T-helper 9 cell (primary cell): Measurements from ENCODE around the gene RPRD1B.

ENCODE experiments used
- DNase-seq: peaks from one replicate; pipeline ENCODE4 v3.0.0-alpha.2; 2020

RPRD1B gene

DNA sequence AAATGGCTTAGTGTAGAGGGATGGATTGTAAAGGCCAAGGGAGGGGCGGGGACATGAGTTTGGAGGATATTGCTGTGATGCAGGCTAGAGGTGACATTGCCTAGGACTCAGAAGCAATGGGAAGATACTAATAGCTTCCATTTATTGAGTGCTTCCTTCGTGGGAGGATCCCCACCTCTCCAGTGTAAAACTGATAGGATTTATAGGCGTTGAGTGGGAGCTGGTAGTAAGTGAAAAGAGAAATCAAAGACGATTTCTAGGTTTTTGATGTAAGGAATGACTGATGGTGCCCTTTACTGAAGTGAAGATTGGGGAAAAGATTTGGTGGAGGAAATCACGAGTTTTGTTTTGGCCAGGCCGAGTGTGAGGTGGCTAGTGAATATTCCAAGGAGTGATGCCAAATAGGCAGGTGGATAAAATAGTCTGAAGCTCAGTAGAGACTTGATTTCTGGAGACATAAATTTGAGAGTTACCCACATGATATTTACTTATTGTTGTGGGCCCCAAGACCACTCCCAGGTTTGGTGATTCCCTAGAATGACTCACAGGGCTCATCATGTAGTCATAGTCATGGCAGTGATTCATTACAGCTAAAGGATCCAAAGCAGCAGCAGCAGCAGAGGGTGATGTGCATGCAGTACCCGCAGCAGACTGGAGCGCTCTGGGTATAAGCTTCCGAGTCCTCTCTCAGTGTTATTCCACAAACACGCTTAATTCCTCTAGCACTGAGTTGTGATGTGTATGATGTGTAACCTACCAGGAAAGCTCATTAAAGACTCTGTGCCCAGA is 10.2 kb downstream of the RPRD1B start:
- DNase-seq = no peak

DNA sequence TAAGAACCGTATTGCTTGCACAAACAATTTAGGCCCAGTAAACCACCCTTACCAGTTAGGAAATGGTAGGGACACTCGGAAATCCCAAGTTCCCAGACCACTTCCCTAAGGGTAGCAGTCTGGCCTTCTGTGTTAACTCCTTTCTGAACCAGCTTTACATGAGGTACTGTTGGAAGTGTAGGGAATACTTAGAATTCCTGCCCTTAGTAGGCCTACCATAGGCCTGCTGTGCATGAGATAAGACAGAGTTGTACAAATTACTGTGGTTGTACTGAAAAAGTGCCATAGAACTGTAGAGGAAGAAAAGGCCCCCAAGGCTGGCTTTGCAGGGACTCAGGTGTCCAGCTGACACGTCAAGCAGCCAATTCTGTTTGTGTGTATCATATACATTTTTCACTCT is 11.1 kb downstream of the RPRD1B start:
- no peak for DNase-seq

DNA sequence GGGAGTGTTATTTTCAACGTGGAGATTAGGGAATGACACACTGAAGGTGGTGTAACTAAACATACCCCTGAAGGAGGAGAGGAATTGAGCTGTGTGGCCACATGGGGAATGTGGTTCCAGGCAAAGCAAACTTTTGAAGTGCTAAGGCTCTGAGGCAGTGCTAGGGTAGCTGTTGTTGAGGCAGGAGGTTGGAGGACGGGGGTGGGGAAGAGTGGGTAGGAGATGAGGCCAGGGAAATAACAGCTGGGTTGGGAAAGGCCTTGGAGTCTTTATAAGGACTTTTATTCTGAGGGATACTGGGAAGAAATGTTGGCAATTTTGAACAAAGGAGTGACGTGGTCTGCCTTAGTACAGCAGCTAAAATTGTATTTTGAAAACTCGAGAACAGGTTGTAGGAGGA is 13.0 kb downstream of the RPRD1B start:
- no peak for DNase-seq

GRCh38 chr20:38049800-38050199 is 16.3 kb downstream of the RPRD1B start:
- no peak for DNase-seq

GRCh38 chr20:38050686-38051085 is 17.1 kb downstream of the RPRD1B start:
- DNase-seq = no peak

- no peak for DNase-seq
Measured at GRCh38 chr20:38052870-38053269, 19.3 kb downstream of the RPRD1B start.

GRCh38 chr20:38054647-38055046 is 21.1 kb downstream of the RPRD1B start:
- DNase-seq = no peak

- DNase-seq = no peak
Measured at GRCh38 chr20:38055294-38055693, 21.7 kb downstream of the RPRD1B start.

DNA sequence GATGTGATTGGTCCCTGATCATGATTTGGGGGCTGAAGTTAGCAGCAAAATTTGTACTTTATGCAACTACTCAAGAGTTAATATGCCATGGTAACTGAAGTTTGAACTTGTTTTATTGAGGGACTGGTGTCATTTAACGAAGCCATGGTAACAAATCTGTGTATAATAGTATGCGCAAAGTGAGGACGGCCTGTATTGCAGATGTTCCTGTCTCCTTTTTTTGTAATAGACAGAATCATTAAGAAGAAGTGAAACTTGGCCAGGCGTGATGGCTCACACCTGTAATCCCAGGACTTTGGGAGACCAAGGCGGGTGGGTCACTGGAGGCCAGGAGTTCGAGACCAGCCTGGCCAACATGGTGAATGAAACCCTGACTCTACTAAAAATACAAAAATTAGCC is 22.3 kb downstream of the RPRD1B start:
- no peak for DNase-seq

DNA sequence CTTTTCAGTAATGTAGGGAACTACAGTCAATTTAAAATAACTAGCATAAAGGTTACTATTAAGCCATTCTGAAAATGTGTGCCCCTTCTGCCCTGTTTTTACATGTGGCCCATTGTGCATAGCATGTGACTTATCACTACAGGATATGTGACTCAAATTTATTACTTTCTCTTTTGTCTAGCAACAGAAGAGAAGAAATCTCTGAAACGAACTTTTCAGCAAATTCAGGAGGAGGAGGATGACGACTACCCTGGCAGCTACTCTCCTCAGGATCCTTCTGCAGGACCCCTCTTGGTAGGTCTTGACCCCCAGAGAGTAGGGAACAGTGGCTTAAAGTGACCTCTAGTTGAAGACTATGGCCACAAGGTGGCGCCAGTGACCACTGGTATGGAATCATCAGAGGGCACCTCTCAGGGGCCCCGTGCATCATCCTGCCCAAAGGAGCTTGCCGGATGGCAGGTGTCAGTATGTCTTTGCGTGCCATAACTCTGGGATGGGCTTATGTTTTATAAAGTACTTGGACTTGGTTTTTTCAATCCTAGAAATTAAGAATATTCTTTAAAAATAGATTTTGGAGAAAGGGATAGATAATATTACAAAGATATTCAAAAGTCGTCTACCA is 23.9 kb downstream of the RPRD1B start:
- DNase-seq = peak; percentile 81

DNA sequence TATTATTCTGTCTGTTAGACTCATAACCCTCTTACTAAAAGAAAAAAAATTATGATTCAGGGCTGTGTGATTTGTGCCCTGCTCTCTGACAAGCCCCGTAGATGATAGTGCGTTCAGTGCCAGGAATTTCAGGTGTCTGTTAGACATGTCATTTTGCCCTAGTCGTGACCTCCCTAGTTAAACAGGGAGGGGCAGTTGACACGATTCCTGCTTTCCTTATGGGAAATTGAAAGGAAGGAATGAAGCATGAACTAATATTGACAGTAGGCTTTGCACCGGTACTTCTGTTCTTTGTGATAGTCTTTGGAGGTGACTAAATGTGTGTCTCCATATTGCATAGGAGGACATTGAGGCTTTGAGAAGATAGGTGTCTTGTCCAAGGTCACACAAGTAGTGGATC is 26.3 kb downstream of the RPRD1B start:
- no peak for DNase-seq

DNA sequence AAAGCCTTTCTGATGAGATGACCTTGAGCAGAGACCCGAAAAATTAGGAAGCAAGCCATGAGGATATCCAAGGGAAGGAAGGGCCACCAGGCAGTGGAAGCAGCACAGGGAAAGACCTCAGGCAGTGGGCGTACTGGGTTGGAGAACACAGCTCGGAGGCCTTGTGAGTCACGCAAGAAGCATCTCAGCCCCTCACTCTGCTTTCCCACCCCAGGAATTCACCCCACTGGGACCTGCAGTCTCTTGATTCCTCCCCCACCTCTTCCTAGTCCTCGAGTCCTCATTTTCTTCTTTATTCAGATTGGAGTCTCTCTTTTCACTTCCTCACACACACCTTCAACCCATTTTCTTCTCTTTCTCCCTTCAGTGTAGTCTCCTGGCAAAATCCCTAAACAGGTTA is 27.0 kb downstream of the RPRD1B start:
- no peak for DNase-seq

DNA sequence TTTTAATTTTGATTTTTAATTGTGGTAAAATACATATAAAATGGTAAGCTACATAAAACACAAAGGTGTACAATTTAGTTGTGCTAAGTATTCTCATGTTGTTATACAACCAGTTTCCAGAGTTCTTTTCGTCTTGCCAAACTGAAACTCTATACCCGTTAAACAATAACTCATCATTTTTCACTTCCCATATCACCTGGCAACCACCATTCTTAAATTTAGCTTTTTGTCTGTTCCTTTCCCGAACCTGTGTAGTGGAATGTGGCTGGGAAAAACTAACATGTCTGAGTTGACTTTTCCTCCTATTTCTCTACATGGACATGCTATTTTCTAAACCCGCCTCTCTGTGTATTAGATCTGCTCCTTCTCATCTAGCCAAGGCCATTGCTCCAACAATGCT is 27.6 kb downstream of the RPRD1B start:
- no peak for DNase-seq

DNA sequence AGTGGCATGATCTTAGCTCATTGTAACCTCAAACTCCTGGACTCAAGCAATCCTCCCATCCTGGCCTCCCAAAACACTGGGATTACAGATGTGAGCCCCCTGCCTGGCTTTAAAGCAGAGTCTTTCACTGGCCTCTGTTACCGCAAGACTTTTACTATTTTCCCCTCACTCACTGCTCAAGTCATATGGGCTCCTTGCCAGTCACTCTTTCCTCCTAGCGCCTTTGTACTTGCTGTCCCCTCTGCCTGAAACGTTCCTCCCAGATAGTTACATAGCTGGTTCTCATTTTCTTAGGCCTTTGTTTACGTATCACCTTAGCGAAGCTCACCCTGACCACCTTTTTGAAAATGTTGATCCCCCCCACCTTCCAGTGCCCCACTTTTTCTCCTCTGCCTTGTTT is 29.3 kb downstream of the RPRD1B start:
- DNase-seq = no peak

GRCh38 chr20:38063911-38064530 is 30.5 kb downstream of the RPRD1B start:
- DNase-seq = no peak

GRCh38 chr20:38065764-38066375 is 32.3 kb downstream of the RPRD1B start:
- no peak for DNase-seq

DNA sequence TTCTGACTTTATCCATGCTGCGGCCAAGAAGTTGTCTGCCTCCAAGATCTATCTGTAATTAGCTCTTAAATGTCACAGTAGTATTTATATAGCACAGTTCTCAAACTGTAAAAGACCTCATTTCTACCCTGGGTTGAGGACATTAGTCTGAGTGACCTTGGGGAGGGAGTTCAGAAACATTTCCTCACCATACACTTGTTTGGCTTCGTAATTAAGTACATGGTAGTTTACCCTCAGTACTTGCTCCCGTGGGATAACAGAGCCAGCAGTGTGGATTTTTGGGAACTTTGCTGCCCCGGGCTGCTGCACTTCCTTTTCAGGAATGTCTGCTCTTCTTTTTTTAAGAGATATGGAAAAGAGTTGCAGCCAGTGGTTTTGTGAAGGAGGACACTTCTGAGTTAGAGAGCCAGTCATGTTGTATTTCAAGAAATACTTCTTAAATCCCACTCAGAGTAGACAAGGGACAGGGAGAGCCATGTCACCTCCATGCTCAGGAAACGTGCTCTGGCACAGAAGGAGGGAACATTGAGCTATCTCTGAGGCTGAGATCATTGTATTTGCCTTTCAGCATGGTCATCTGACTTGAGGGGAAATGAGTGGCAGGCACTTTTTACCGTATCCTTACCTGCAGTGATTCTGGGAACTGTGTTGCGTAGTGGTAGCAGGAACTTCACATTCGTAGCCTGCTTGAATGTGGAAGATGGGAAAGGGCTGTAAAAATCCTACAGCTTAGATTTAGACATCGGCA is 33.6 kb downstream of the RPRD1B start:
- no peak for DNase-seq

DNA sequence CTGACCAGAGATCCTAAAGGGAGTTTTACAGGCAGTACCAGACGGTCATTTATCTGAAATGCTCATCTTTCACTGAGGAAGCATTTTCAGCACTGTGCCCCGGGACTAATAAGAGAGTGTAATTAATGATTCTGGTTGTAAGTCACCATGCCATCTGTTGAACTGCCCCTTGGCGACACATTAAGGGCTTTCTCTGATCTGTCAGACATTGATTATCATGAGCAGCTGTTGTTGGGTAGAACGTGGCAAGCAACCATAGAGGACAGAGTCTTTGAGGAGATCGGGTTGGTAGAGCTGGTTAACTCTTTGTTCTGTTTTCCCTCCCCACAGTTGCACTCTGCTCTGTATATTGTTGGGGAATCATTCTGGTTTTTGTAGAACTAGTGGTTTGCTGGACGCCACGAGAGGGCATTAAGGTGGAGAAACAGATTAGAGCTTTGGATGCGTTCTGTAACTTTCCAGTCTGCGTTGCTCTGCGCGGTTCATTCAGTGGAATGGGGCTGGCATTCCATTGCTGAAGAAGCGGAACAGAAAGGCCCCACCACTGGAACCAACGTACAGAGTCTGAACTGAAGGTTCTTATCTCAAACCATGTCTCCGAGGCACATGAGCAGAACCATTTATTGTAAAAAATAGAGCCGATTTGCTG is 34.3 kb downstream of the RPRD1B start:
- DNase-seq = no peak

DNA sequence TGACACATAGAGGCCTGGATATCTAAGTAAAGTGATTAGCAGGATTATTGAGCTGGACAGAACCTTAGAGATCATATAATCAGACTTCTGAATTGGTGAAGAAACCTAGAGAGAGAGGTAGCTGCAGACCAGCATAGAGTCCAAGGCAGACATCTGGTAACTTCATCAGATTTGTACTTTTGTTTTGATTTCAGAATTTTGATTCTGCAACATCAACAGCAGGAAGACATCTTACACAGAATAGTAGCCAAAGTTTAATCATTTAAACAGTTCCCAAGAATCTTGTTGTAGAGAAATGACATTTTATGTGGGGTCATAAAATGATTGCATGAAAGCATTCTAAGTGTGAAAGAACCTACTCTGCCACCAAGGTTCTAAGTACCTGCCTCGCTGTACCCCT is 39.4 kb downstream of the RPRD1B start:
- no peak for DNase-seq

GRCh38 chr20:38073307-38074071 is 39.9 kb downstream of the RPRD1B start:
- DNase-seq = no peak

DNA sequence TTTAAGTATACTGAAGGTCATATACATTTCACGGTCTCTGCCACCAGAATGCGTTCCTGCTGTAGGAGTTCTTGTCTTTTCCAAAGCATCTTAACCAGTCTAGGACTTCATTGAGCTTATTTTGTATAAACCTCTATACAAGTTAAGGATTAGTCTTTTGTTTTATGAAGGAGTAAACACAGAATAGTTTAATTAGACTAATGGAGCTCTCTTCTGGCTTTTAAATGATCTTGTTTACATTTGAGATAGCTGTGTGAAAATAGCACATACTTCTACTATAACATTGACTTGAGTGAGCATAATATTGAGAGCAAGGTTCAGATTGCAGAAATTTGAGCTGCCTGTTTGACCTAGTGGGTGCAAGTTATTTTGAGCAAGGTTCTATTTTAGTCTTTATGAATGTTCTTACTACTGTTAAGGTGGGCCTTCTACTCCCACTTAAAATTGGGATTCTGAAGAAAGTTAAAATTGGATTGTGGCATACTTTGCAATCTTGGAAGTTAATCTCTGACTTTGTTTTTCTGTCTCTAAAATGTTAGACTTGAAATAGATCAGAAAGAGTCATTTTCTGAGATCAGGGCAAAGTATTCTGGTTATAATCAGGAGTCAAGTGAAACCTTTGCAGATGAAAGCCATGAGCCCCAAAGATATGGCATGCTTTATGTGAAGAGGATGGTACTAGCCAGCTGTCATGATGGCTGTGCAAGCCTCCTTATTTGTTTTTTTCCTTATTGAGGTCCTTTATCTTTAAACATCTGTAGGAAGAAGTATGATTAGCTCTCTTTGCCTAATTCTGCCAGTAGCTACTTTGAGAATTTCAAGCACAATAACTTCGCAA is 41.8 kb downstream of the RPRD1B start:
- no peak for DNase-seq
